NCI-H1436 treated with DMSO at 0.1 percent for 48 hours (cell line): ENCODE data around the gene VPS41.

Source experiments
- DNase-seq: peaks from one replicate; lab custom pipeline; 2025; lab: John Stamatoyannopoulos, UW

Gene VPS41

GRCh38 chr7:38806912-38807311 lies 102.1 kb downstream of the VPS41 start:
- DNase-seq = no peak

- DNase-seq = no peak
These were observed 107.2 kb downstream of the VPS41 start for GRCh38 chr7:38801786-38802185.

- no peak for DNase-seq
These were observed 110.3 kb downstream of the VPS41 start for GRCh38 chr7:38798552-38799267.

GRCh38 chr7:38796626-38797501 lies 112.1 kb downstream of the VPS41 start:
- no peak for DNase-seq

GRCh38 chr7:38795593-38795992 lies 113.4 kb downstream of the VPS41 start:
- no peak for DNase-seq

GRCh38 chr7:38781991-38782390 lies 127.0 kb downstream of the VPS41 start:
- no peak for DNase-seq

GRCh38 chr7:38777609-38778008 lies 131.4 kb downstream of the VPS41 start:
- DNase-seq = no peak

GRCh38 chr7:38775506-38776175 lies 133.3 kb downstream of the VPS41 start:
- peak; percentile 43 for DNase-seq

GRCh38 chr7:38773430-38773829 lies 135.6 kb downstream of the VPS41 start:
- DNase-seq = no peak

GRCh38 chr7:38760226-38760625 lies 148.8 kb downstream of the VPS41 start:
- DNase-seq = no peak

- no peak for DNase-seq
These were observed 150.0 kb downstream of the VPS41 start for GRCh38 chr7:38759028-38759427.

- no peak for DNase-seq
These were observed 151.1 kb downstream of the VPS41 start for GRCh38 chr7:38757931-38758330.

- no peak for DNase-seq
These were observed 152.5 kb downstream of the VPS41 start for GRCh38 chr7:38756521-38756920.

GRCh38 chr7:38753347-38753746 lies 155.6 kb downstream of the VPS41 start:
- DNase-seq = no peak

GRCh38 chr7:38751416-38751815 lies 157.6 kb downstream of the VPS41 start:
- no peak for DNase-seq

- DNase-seq = no peak
These were observed 160.9 kb downstream of the VPS41 start for GRCh38 chr7:38748056-38748610.

GRCh38 chr7:38746438-38746837 lies 162.6 kb downstream of the VPS41 start:
- no peak for DNase-seq

- no peak for DNase-seq
These were observed 164.2 kb downstream of the VPS41 start for GRCh38 chr7:38744746-38745145.

GRCh38 chr7:38743899-38744298 lies 165.1 kb downstream of the VPS41 start:
- no peak for DNase-seq

GRCh38 chr7:38740041-38740440 lies 168.9 kb downstream of the VPS41 start:
- no peak for DNase-seq

GRCh38 chr7:38736138-38736537 lies 172.9 kb downstream of the VPS41 start:
- no peak for DNase-seq

- DNase-seq = no peak
These were observed 177.8 kb downstream of the VPS41 start for GRCh38 chr7:38731215-38731614.
